ENCODE data around the gene SH3YL1.

SH3YL1 gene

GRCh38 chr2:263774-264492 is at the start of gene SH3YL1:
Gene SH3YL1 (minus strand): TSS chr2:264032. CDS start chr2:263984, 48 bp downstream.
- peak; percentile 6 for DNase-seq (ENCODE audit: low spot score)

- no peak for DNase-seq (ENCODE audit: low spot score)
Measured at GRCh38 chr2:310994-311393, 47.2 kb upstream of the SH3YL1 start.

- DNase-seq (ENCODE audit: low spot score), result no peak
Measured at GRCh38 chr2:309954-310510, 46.2 kb upstream of the SH3YL1 start.

- no peak for DNase-seq (ENCODE audit: low spot score)
Measured at GRCh38 chr2:309148-309953, 45.5 kb upstream of the SH3YL1 start.

GRCh38 chr2:305366-305765 is 41.5 kb upstream of the SH3YL1 start:
- DNase-seq (ENCODE audit: low spot score), result no peak

GRCh38 chr2:296354-296753 is 32.5 kb upstream of the SH3YL1 start:
- DNase-seq (ENCODE audit: low spot score), result no peak

- DNase-seq (ENCODE audit: low spot score), result no peak
Measured at GRCh38 chr2:295090-295489, 31.3 kb upstream of the SH3YL1 start.

- peak; percentile 74 for DNase-seq (ENCODE audit: low spot score)
Measured at GRCh38 chr2:290090-290722, 26.4 kb upstream of the SH3YL1 start.

- no peak for DNase-seq (ENCODE audit: low spot score)
Measured at GRCh38 chr2:289362-290089, 25.7 kb upstream of the SH3YL1 start.

- no peak for DNase-seq (ENCODE audit: low spot score)
Measured at GRCh38 chr2:288758-289361, 25.0 kb upstream of the SH3YL1 start.

- no peak for DNase-seq (ENCODE audit: low spot score)
Measured at GRCh38 chr2:287911-288757, 24.3 kb upstream of the SH3YL1 start, which contains the start of gene ALKAL2. Gene ALKAL2 (minus strand): TSS chr2:288091. CDS start chr2:287835, 256 bp downstream.

- peak; percentile 20 for DNase-seq (ENCODE audit: low spot score)
Measured at GRCh38 chr2:287471-287885, 23.6 kb upstream of the SH3YL1 start.

- DNase-seq (ENCODE audit: low spot score), result no peak
Measured at GRCh38 chr2:286774-287392, 23.1 kb upstream of the SH3YL1 start.

- DNase-seq (ENCODE audit: low spot score), result no peak
Measured at GRCh38 chr2:286035-286434, 22.2 kb upstream of the SH3YL1 start.

- DNase-seq (ENCODE audit: low spot score), result peak; percentile 83
Measured at GRCh38 chr2:285531-285930, 21.7 kb upstream of the SH3YL1 start.

- no peak for DNase-seq (ENCODE audit: low spot score)
Measured at GRCh38 chr2:284896-285492, 21.2 kb upstream of the SH3YL1 start.

GRCh38 chr2:283996-284794 is 20.4 kb upstream of the SH3YL1 start:
- DNase-seq (ENCODE audit: low spot score), result no peak

GRCh38 chr2:282371-283263 is 18.8 kb upstream of the SH3YL1 start:
- no peak for DNase-seq (ENCODE audit: low spot score)

Data from AG08395 (cell line).